Glutamatergic neuron (in vitro differentiated cells): ENCODE measurements around the gene RAB40C. TPM values are rescaled to one million over a fixed set of nuclear protein-coding genes. Genes with fewer than 3 reads are reported as not detected.

Source experiments
- DNase-seq: peaks from one replicate; pipeline ENCODE4 v3.0.0; 2022
- H3K27ac Mint-ChIP-seq: one replicate; pipeline ENCODE4 v1.8.0; 2020; ENCODE audit warnings: mild to moderate bottlenecking, mixed read lengths, inconsistent platforms; ENCODE audit not compliant: unreplicated experiment
- H3K27me3 Mint-ChIP-seq: one replicate; pipeline ENCODE4 v1.8.0; 2020; ENCODE audit warnings: mild to moderate bottlenecking, moderate library complexity, mixed read lengths, inconsistent platforms; ENCODE audit not compliant: unreplicated experiment
- H3K36me3 Mint-ChIP-seq: one replicate; pipeline ENCODE4 v1.8.0; 2020; ENCODE audit warnings: mild to moderate bottlenecking, mixed read lengths, inconsistent platforms; ENCODE audit not compliant: unreplicated experiment
- H3K4me1 Mint-ChIP-seq: one replicate; pipeline ENCODE4 v1.8.0; 2020; ENCODE audit warnings: mild to moderate bottlenecking, low read depth, mixed read lengths, inconsistent platforms; ENCODE audit not compliant: unreplicated experiment
- H3K4me3 Mint-ChIP-seq: one replicate; pipeline ENCODE4 v1.8.0; 2020; ENCODE audit warnings: mild to moderate bottlenecking, mixed read lengths, inconsistent platforms; ENCODE audit not compliant: unreplicated experiment
- H3K9me3 Mint-ChIP-seq: one replicate; pipeline ENCODE4 v1.8.0; 2020; ENCODE audit warnings: mild to moderate bottlenecking, moderate library complexity, mixed read lengths, inconsistent platforms; ENCODE audit not compliant: unreplicated experiment
- total RNA-seq: library from RNA; stranded (reverse); fragmentation: NEBNext Ultra II Directional; extraction: Animal tissue kit (Norgen Biotek cat#: 25700); gene quantifications from one replicate; pipeline ENCODE4 v1.2.1, GENCODE V29; 2021; ENCODE audit not compliant: unreplicated experiment
- TF ChIP-seq, protein P1 (sequence below): fragments of 200-600 bp; sonication (generic); IDR thresholded peaks from one replicate; pipeline ENCODE4 v1.5.0; 2021; ENCODE audit not compliant: partially characterized antibody, unreplicated experiment

The RAB40C gene
- total RNA-seq, 1 donor from 2014 or later: 48.3 TPM

DNA sequence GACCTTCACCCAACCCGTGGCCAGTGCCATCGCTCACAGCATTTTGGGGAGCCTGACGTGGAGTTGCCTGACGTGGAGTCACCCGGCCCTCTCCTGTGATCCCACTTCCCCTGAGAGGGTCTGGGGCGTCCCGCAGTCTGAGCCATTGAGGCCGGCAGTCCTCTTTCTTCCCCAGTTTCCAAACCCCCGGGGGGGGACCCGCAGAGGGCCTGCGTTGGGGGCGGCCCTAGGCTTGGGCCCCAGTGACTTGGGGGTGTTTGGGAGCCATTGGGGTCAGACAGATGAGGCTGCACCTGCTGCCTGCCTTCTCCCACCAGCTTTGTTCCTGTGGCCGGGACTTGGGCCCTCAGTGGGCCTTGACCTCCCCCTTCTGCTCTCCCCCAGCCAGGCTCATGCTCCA lies 79.8 kb downstream of the RAB40C start:
- no peak for DNase-seq
- H3K27me3 Mint-ChIP-seq: peaks cover 4% of the 10 kb centered on the region
- no peak overlapping the region for H3K4me3 Mint-ChIP-seq
- H3K27ac Mint-ChIP-seq: no peak overlapping the region
- peaks cover under 1% of the 10 kb centered on the region for H3K9me3 Mint-ChIP-seq
- no peaks in the 10 kb centered on the region for H3K36me3 Mint-ChIP-seq
- peaks cover 2% of the 10 kb centered on the region for H3K4me1 Mint-ChIP-seq
- TF ChIP-seq, protein P1, sequence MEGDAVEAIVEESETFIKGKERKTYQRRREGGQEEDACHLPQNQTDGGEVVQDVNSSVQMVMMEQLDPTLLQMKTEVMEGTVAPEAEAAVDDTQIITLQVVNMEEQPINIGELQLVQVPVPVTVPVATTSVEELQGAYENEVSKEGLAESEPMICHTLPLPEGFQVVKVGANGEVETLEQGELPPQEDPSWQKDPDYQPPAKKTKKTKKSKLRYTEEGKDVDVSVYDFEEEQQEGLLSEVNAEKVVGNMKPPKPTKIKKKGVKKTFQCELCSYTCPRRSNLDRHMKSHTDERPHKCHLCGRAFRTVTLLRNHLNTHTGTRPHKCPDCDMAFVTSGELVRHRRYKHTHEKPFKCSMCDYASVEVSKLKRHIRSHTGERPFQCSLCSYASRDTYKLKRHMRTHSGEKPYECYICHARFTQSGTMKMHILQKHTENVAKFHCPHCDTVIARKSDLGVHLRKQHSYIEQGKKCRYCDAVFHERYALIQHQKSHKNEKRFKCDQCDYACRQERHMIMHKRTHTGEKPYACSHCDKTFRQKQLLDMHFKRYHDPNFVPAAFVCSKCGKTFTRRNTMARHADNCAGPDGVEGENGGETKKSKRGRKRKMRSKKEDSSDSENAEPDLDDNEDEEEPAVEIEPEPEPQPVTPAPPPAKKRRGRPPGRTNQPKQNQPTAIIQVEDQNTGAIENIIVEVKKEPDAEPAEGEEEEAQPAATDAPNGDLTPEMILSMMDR: no peak

DNA sequence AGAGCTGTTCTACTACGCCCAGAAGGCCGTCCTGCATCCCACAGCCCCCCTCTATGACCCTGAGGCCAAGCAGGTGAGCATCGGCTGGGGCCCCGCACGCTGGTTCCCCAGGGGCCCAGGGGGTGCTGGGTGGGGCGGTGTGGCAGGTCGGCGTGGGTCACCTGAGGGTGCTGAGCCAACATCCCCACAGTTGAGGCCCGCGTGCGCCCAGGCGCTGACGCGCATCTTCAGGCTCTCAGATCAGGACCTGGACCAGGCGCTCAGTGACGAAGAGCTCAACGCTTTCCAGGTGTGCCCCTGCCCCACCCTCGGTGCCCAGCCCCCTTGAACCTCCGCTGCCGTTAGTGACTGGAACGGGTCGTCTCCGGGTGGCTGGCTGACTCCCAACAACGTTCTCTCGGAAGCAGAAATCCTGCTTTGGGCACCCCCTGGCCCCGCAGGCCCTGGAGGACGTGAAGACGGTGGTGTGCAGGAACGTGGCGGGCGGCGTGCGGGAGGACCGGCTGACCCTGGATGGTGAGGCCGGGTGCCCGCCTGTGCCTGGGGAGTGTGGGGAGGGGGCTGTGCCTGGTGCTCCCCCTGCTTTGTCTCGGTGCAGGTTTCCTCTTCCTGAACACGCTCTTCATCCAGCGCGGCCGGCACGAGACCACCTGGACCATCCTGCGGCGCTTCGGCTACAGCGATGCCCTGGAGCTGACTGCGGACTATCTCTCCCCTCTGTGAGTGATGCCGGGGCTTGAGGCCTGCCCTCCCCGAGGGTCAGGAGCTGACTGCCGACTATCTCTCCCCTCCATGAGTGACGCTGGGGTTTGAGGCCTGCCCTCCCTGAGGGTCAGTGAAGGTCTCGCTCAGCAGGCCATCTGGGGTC lies 80.9 kb downstream of the RAB40C start:
- Mint-ChIP-seq H3K27ac (no peak overlapping the region), H3K36me3 (no peaks in the 10 kb centered on the region), H3K4me3 (no peak overlapping the region), H3K4me1 (peaks cover 2% of the 10 kb centered on the region), H3K27me3 (peaks cover 6% of the 10 kb centered on the region), H3K9me3 (peaks cover 3% of the 10 kb centered on the region)
- TF ChIP-seq, protein P1: no peak
- DNase-seq: no peak

DNA sequence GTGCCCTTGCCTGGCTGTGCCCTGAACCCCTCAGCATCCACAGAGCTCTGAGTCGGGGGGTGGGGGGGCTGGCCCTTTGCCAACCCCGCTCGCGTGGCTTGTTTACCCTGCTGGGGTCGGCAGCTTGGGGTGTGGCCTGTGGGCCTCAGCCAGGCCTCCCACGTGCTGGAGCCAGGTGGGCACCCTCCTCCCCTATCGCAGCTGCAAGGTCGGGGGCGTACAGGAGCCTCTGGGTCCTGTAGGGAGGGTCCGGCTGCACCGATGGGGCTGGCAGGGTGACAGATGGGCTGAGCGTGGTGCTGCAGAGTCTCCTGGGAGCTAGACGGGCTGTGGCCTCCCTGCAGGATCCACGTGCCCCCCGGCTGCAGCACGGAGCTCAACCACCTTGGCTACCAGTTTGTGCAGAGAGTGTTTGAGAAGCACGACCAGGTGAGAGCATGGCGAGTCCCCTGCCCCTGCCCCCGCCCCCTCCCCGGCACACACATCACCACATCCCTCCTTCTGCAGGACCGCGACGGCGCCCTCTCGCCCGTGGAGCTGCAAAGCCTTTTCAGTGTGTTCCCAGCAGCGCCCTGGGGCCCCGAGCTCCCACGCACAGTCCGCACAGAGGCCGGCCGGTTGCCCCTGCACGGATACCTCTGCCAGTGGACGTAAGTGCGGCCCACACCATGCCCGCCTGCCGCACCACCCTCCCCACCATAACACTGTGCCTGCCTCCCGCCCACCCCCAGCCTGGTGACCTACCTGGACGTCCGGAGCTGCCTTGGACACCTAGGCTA lies 81.7 kb downstream of the RAB40C start:
- DNase-seq: no peak
- Mint-ChIP-seq H3K27ac (no peak overlapping the region), H3K9me3 (peaks cover 3% of the 10 kb centered on the region), H3K27me3 (peaks cover 6% of the 10 kb centered on the region), H3K4me3 (no peak overlapping the region), H3K36me3 (no peaks in the 10 kb centered on the region), H3K4me1 (peaks cover 2% of the 10 kb centered on the region)
- TF ChIP-seq, protein P1: no peak

DNA sequence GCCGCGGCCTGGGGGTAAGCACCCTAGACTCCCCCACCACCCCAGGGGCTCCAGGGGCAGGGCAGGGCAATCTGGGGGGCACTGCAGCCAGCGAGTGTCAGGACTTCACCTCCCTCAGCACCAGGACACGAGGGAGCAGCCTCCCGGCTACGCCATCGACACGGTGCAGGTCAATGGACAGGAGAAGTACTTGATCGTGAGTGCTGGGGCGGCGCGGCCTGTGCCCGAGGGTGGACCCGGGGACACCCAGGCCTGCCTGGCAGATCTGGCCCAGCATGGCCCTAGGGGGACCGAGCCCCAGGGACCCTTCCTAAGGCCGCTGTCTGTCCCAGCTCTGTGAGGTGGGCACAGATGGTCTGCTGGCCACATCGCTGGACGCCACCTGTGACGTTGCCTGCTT lies 82.5 kb downstream of the RAB40C start:
- Mint-ChIP-seq H3K4me3 (no peak overlapping the region), H3K36me3 (no peaks in the 10 kb centered on the region), H3K9me3 (peaks cover 3% of the 10 kb centered on the region), H3K27ac (no peak overlapping the region), H3K27me3 (peaks cover 6% of the 10 kb centered on the region), H3K4me1 (peaks cover 2% of the 10 kb centered on the region)
- DNase-seq: no peak
- TF ChIP-seq, protein P1: no peak

DNA sequence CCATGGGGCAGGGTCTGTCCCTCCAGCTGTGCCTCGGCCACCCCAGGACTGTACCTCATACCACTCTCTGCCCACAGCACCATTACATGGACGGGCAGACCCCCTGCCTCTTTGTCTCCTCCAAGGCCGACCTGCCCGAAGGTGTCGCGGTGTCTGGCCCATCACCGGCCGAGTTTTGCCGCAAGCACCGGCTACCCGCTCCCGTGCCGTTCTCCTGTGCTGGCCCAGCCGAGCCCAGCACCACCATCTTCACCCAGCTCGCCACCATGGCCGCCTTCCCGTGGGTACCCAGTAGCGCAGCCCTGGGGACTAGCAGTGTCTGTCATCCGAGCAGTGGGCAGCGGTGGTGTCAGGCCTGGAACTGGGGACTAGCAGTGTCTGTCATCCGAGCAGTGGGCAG lies 83.0 kb downstream of the RAB40C start:
- H3K9me3 Mint-ChIP-seq: peaks cover 3% of the 10 kb centered on the region
- TF ChIP-seq, protein P1: no peak
- no peaks in the 10 kb centered on the region for H3K36me3 Mint-ChIP-seq
- H3K27ac Mint-ChIP-seq: no peak overlapping the region
- no peak overlapping the region for H3K4me3 Mint-ChIP-seq
- no peak for DNase-seq
- no peaks in the 10 kb centered on the region for H3K4me1 Mint-ChIP-seq
- peaks cover 4% of the 10 kb centered on the region for H3K27me3 Mint-ChIP-seq
